HepG2 (cell line): ENCODE data around the gene TFEB. TPM values are rescaled to one million over a fixed set of nuclear protein-coding genes. Genes with fewer than 3 reads are reported as not detected.

Experiments
- CCAR2 ChIP-seq: fragments of 200-400 bp; formaldehyde crosslinking; optimal IDR thresholded peaks from 2 replicates; pipeline ENCODE3; 2018; ENCODE audit warnings: low read depth, mild to moderate bottlenecking, low read length, moderate library complexity
- JARID2 ChIP-seq: sonication (generic); formaldehyde crosslinking; IDR thresholded peaks from 2 replicates; pipeline ENCODE4 v1.8.1; 2023; ENCODE audit warnings: missing genetic modification reagents, inconsistent platforms; ENCODE audit not compliant: insufficient replicate concordance
- MLLT10 ChIP-seq: sonication (generic); formaldehyde crosslinking; IDR thresholded peaks from 2 replicates; pipeline ENCODE4 v1.4.0; 2020; ENCODE audit warnings: missing genetic modification reagents
- NFIC ChIP-seq: IDR thresholded peaks from 2 replicates; pipeline ENCODE4 v1.6.1; 2012; ENCODE audit warnings: mild to moderate bottlenecking, low read length, inconsistent platforms
- PRPF4 ChIP-seq: fragments of 200-400 bp; formaldehyde crosslinking; IDR thresholded peaks from 2 replicates; pipeline ENCODE4 v1.6.1; 2016; ENCODE audit warnings: low read length, low read depth; ENCODE audit not compliant: poor library complexity, severe bottlenecking
- SNAPC2 ChIP-seq: sonication (generic); formaldehyde crosslinking; IDR thresholded peaks from 2 replicates; pipeline ENCODE4 v1.8.1; 2022; ENCODE audit warnings: mild to moderate bottlenecking, missing genetic modification reagents
- ZBTB3 ChIP-seq: sonication (generic); formaldehyde crosslinking; IDR thresholded peaks from 2 replicates; pipeline ENCODE4 v1.4.0; 2020; ENCODE audit warnings: low read depth, mild to moderate bottlenecking, moderate library complexity, missing genetic modification reagents, borderline replicate concordance
- ZFP36 ChIP-seq: fragments of 150-350 bp; IDR thresholded peaks from 2 replicates; pipeline ENCODE4 v1.6.1; 2018; ENCODE audit warnings: borderline replicate concordance, low read length, low read depth; ENCODE audit not compliant: partially characterized antibody
- ZNF234 ChIP-seq: sonication (generic); formaldehyde crosslinking; conservative IDR thresholded peaks from 2 replicates; pipeline ENCODE4 v1.5.1; 2020; ENCODE audit warnings: mild to moderate bottlenecking, missing genetic modification reagents
- ZNF251 ChIP-seq: sonication (generic); formaldehyde crosslinking; IDR thresholded peaks from 2 replicates; pipeline ENCODE4 v1.9.0; 2021; ENCODE audit warnings: mild to moderate bottlenecking, missing genetic modification reagents
- ZNF318 ChIP-seq: sonication (generic); formaldehyde crosslinking; IDR thresholded peaks from 2 replicates; pipeline ENCODE4 v1.4.0; 2020; ENCODE audit warnings: mild to moderate bottlenecking, missing genetic modification reagents
- ZNF432 ChIP-seq: sonication (generic); formaldehyde crosslinking; IDR thresholded peaks from 2 replicates; pipeline ENCODE4 v1.5.0; 2020; ENCODE audit warnings: missing genetic modification reagents, mild to moderate bottlenecking, borderline replicate concordance
- ZNF879 ChIP-seq: sonication (generic); formaldehyde crosslinking; IDR thresholded peaks from 2 replicates; pipeline ENCODE4 v1.8.1; 2023; ENCODE audit warnings: missing genetic modification reagents
- polyA plus RNA-seq, 8 experiments: library from polyadenylated mRNA; depleted of rRNA in 3 of 8; stranded (reverse) in 7 of 8; unstranded in 1 of 8; fragments of >200 nt; fragmentation: Illumina TruSeq in 4 of 8; extraction: Trizol in 4 of 8; gene quantifications; 2 replicates each; pipeline versions ENCODE4 v1.2.1 to v1.2.3, GENCODE V29; 2011 to 2016; ENCODE audit warnings: low read depth in 4 of 8, missing spikeins in 1 of 8, mixed read lengths in 1 of 8; ENCODE audit not compliant: insufficient read depth in 1 of 8
- total RNA-seq, 5 experiments: library from RNA; depleted of rRNA; stranded (reverse); fragments of >200 nt; fragmentation: Illumina TruSeq; extraction: Trizol; gene quantifications; 2 replicates each; pipeline ENCODE4 v1.2.3, GENCODE V29; 2016; ENCODE audit warnings: low read depth in 1 of 5
- TF ChIP-seq, protein P1 (sequence below): sonication (generic); formaldehyde crosslinking; IDR thresholded peaks from 2 replicates; pipeline ENCODE4 v1.4.0; 2020; ENCODE audit warnings: missing genetic modification reagents
- TF ChIP-seq, protein P2 (sequence below): IDR thresholded peaks from 2 replicates; pipeline ENCODE4 v1.6.1; 2016; ENCODE audit warnings: missing compliant biosample characterization, missing genetic modification reagents, borderline replicate concordance
- TF ChIP-seq, protein P3 (sequence below): sonication (generic); formaldehyde crosslinking; IDR thresholded peaks from 2 replicates; pipeline ENCODE4 v1.5.0; 2020; ENCODE audit warnings: missing genetic modification reagents, mild to moderate bottlenecking, borderline replicate concordance
- TF ChIP-seq, protein P4 (sequence below): sonication (generic); formaldehyde crosslinking; IDR thresholded peaks from 2 replicates; pipeline ENCODE4 v1.4.0; 2020; ENCODE audit warnings: missing genetic modification reagents
- TF ChIP-seq, protein P5 (sequence below): IDR thresholded peaks from 2 replicates; pipeline ENCODE4 v1.6.1; 2016; ENCODE audit warnings: mild to moderate bottlenecking, missing biosample characterization, missing genetic modification reagents

The TFEB gene
- total and polyA plus RNA-seq, 2 of the 13 experiments (the other 11 are each of a cell fraction or from before 2014, with no cell fraction given) = 13.3 to 18.7 TPM

DNA sequence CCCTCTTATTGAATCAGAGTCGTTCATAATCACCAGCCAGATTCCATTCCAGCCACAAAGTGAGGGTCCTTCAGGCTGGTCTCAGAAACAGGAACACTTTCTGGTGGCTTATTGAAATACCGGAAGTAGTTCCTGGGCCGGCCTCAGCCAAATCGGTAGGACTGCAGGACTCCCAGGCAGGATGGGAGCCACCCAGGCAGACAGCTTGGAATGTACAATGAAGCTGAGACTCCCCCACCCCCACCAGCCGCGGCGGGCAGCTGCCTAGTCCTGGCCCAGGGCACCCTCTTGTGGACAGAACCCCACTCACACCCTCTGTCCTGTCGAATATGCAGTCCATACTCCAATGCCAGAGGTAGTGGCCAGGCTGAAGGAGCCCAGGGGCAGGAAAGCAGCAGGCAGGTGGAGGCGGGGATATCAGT lies 53.3 kb downstream of the TFEB start (continued):
- TF ChIP-seq, protein P1, sequence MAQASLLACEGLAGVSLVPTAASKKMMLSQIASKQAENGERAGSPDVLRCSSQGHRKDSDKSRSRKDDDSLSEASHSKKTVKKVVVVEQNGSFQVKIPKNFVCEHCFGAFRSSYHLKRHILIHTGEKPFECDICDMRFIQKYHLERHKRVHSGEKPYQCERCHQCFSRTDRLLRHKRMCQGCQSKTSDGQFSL = peak; percentile 91
- no peak for TF ChIP-seq ZNF251 (CRISPR knock-in tag)
- no peak for TF ChIP-seq NFIC
- TF ChIP-seq MLLT10 (CRISPR knock-in tag) = no peak
- no peak for TF ChIP-seq ZNF318
- TF ChIP-seq, protein P2, sequence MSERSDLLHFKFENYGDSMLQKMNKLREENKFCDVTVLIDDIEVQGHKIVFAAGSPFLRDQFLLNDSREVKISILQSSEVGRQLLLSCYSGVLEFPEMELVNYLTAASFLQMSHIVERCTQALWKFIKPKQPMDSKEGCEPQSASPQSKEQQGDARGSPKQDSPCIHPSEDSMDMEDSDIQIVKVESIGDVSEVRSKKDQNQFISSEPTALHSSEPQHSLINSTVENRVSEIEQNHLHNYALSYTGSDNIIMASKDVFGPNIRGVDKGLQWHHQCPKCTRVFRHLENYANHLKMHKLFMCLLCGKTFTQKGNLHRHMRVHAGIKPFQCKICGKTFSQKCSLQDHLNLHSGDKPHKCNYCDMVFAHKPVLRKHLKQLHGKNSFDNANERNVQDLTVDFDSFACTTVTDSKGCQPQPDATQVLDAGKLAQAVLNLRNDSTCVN (CRISPR knock-in tag) = peak; percentile 79
- TF ChIP-seq ZNF234 = no peak
- no peak for TF ChIP-seq JARID2 (CRISPR knock-in tag)
- no peak for TF ChIP-seq SNAPC2 (CRISPR knock-in tag)
- TF ChIP-seq PRPF4 = peak; percentile 95
- TF ChIP-seq ZNF432 (CRISPR knock-in tag) = no peak
- TF ChIP-seq, protein P3, sequence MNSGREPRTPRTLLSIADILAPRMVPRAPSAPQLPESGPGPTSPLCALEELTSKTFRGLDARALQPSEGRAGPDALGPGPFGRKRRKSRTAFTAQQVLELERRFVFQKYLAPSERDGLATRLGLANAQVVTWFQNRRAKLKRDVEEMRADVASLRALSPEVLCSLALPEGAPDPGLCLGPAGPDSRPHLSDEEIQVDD (CRISPR knock-in tag) = no peak
- no peak for TF ChIP-seq ZNF879 (CRISPR knock-in tag)
- TF ChIP-seq ZBTB3 (CRISPR knock-in tag) = no peak
- TF ChIP-seq, protein P4, sequence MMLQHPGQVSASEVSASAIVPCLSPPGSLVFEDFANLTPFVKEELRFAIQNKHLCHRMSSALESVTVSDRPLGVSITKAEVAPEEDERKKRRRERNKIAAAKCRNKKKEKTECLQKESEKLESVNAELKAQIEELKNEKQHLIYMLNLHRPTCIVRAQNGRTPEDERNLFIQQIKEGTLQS (CRISPR knock-in tag) = no peak
- TF ChIP-seq, protein P5, sequence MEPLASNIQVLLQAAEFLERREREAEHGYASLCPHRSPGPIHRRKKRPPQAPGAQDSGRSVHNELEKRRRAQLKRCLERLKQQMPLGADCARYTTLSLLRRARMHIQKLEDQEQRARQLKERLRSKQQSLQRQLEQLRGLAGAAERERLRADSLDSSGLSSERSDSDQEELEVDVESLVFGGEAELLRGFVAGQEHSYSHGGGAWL (CRISPR knock-in tag) = no peak
- TF ChIP-seq CCAR2 = peak; percentile 59
- TF ChIP-seq ZFP36 = peak; percentile 68
